LNCaP clone FGC (cell line): ENCODE results near the gene KDM5A.

Experiments
- DNase-seq: peaks from one replicate; pipeline ENCODE4 v3.0.0-alpha.2; 2011; ENCODE audit warnings: low read depth
- H3K4me3 ChIP-seq: 2 replicates; pipeline ENCODE4 v1.5.1; 2011; ENCODE audit warnings: mild to moderate bottlenecking, low read depth, low read length, control low read depth
- CTCF ChIP-seq: IDR thresholded peaks from 2 replicates; pipeline ENCODE4 v1.5.1; 2012; ENCODE audit warnings: mild to moderate bottlenecking; ENCODE audit not compliant: control insufficient read depth, insufficient read depth; ENCODE audit errors: extremely low read depth

The KDM5A gene

GRCh38 chr12:262817-263216 lies 126.3 kb downstream of the KDM5A start, which contains the start of gene SLC6A13:
Gene SLC6A13, minus strand, starts transcription at chr12:262836. Its CDS starts 2,784 bp downstream, at chr12:260052.
- no peak within 1 kb of the TSS for H3K4me3 ChIP-seq
- TF ChIP-seq CTCF: no peak
- no peak for DNase-seq

- no peak for DNase-seq
- no peak overlapping the region for H3K4me3 ChIP-seq
- TF ChIP-seq CTCF: no peak
These were observed 127.0 kb downstream of the KDM5A start for GRCh38 chr12:262113-262512.

- no peak for DNase-seq
- no peak overlapping the region for H3K4me3 ChIP-seq
- no peak for TF ChIP-seq CTCF
These were observed 131.4 kb downstream of the KDM5A start for GRCh38 chr12:257521-258321.

GRCh38 chr12:256958-257357 lies 132.2 kb downstream of the KDM5A start:
- H3K4me3 ChIP-seq: no peak overlapping the region
- DNase-seq: no peak
- no peak for TF ChIP-seq CTCF

GRCh38 chr12:256225-256624 lies 132.9 kb downstream of the KDM5A start:
- no peak for TF ChIP-seq CTCF
- DNase-seq: no peak
- no peak overlapping the region for H3K4me3 ChIP-seq

- H3K4me3 ChIP-seq: no peak overlapping the region
- no peak for TF ChIP-seq CTCF
- DNase-seq: no peak
These were observed 134.2 kb downstream of the KDM5A start for GRCh38 chr12:254912-255311.

- H3K4me3 ChIP-seq: no peak overlapping the region
- TF ChIP-seq CTCF: no peak
- no peak for DNase-seq
These were observed 135.1 kb downstream of the KDM5A start for GRCh38 chr12:254039-254438.
